Stimulated activated memory B cell treated with anti-CD40 and anti-IgM and Interleukin-4, amounts not matched to agents 10 μg/mL and 1 μg/mL and 100 μg/mL, for 72 hours (primary cell): ENCODE results near the gene MYH11.

ENCODE experiments used
- ATAC-seq: fragments of 150-1000 bp; cut with Tn5 transposase; 2 replicates; pipeline ENCODE4 v1.10.0; 2021
- H3K27ac Mint-ChIP-seq: one replicate; pipeline ENCODE4 v1.8.0; 2022; ENCODE audit warnings: mild to moderate bottlenecking, mixed read lengths
- H3K27me3 Mint-ChIP-seq: one replicate; pipeline ENCODE4 v1.8.0; 2022; ENCODE audit warnings: mixed read lengths
- H3K36me3 Mint-ChIP-seq: one replicate; pipeline ENCODE4 v1.8.0; 2022; ENCODE audit warnings: mixed read lengths
- H3K4me1 Mint-ChIP-seq: one replicate; pipeline ENCODE4 v1.8.0; 2022; ENCODE audit warnings: mixed read lengths
- H3K4me3 Mint-ChIP-seq: one replicate; pipeline ENCODE4 v1.8.0; 2022; ENCODE audit warnings: mild to moderate bottlenecking, moderate library complexity, mixed read lengths
- H3K9me3 Mint-ChIP-seq: one replicate; pipeline ENCODE4 v1.8.0; 2022; ENCODE audit warnings: mixed read lengths

Gene MYH11

GRCh38 chr16:15885560-15886001, 28.8 kb upstream of the MYH11 start:
- H3K27ac Mint-ChIP-seq = peak overlapping the region; percentile 52
- no peaks in the 10 kb centered on the region for H3K9me3 Mint-ChIP-seq
- H3K4me3 Mint-ChIP-seq = no peak overlapping the region
- ATAC-seq = no peak
- no peaks in the 10 kb centered on the region for H3K27me3 Mint-ChIP-seq
- H3K4me1 Mint-ChIP-seq = peaks cover 20% of the 10 kb centered on the region
- H3K36me3 Mint-ChIP-seq = peaks cover 20% of the 10 kb centered on the region

DNA sequence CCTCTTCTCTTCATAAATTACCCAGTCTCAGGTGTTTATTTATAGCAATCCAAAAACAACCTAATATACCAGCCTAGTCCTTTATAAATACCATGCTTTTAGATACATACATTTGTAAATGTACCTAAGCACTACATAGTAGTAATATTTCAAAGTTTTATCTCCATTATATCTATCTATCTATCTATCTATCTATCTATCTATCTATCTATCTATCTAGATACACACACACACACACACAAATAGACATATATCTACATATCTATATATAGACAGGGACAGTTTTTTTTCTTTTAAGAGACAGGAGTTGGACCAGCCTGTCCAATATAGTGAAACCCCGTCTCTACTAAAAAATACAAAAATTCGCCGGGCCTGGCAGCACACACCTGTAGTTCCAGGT, 25.7 kb upstream of the MYH11 start:
- no peak for ATAC-seq
- Mint-ChIP-seq H3K27ac (no peak overlapping the region), H3K36me3 (peaks cover 36% of the 10 kb centered on the region)

GRCh38 chr16:15881794-15882379, 25.1 kb upstream of the MYH11 start:
- Mint-ChIP-seq H3K4me3 (no peak overlapping the region), H3K27ac (no peak overlapping the region), H3K9me3 (no peaks in the 10 kb centered on the region), H3K27me3 (no peaks in the 10 kb centered on the region), H3K4me1 (peaks cover 17% of the 10 kb centered on the region), H3K36me3 (peaks cover 43% of the 10 kb centered on the region)
- no peak for ATAC-seq

More for the DNA sequence above, 25.7 kb upstream of the MYH11 start:
- peaks cover 24% of the 10 kb centered on the region for H3K4me1 Mint-ChIP-seq
- no peaks in the 10 kb centered on the region for H3K9me3 Mint-ChIP-seq
- no peaks in the 10 kb centered on the region for H3K27me3 Mint-ChIP-seq
- H3K4me3 Mint-ChIP-seq = no peak overlapping the region

GRCh38 chr16:15880434-15881308, 23.8 kb upstream of the MYH11 start:
- peaks cover 37% of the 10 kb centered on the region for H3K36me3 Mint-ChIP-seq
- peaks cover 9% of the 10 kb centered on the region for H3K4me1 Mint-ChIP-seq
- H3K4me3 Mint-ChIP-seq = no peak overlapping the region
- no peak for ATAC-seq
- no peak overlapping the region for H3K27ac Mint-ChIP-seq
- H3K27me3 Mint-ChIP-seq = no peaks in the 10 kb centered on the region
- H3K9me3 Mint-ChIP-seq = no peaks in the 10 kb centered on the region

DNA sequence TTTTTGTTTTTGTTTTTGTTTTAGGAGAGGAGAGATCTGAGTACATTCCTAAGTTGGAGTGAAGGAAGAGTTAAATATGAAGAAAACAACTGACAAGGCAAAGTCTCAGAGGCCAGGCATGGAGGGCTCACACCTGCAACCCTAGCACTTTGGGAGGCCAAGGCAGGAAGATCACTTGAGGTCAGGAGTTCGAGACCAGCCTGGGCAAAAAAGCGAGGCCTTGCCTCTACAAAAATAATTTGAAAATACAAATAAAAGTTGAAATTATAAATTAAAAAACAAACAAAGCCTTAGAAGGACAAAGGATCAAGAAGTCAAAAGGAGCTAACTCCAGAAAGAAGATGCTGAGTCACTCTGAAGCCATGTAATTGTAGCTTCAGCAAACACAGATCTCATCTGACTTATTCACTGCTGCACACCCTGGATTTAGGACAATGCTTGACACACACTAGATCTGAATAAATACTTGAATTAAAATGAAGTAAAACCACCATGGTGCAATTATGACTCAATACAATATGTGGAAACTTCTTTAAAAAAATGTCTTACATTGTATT, 22.5 kb upstream of the MYH11 start:
- Mint-ChIP-seq H3K27me3 (no peaks in the 10 kb centered on the region), H3K36me3 (peaks cover 37% of the 10 kb centered on the region), H3K4me3 (no peak overlapping the region), H3K9me3 (no peaks in the 10 kb centered on the region), H3K4me1 (peaks cover 10% of the 10 kb centered on the region), H3K27ac (peak overlapping the region; percentile 23)
- ATAC-seq = no peak

GRCh38 chr16:15876503-15876902, 19.7 kb upstream of the MYH11 start:
- Mint-ChIP-seq H3K27me3 (no peaks in the 10 kb centered on the region), H3K27ac (no peak overlapping the region), H3K36me3 (peaks cover 23% of the 10 kb centered on the region), H3K4me1 (peaks cover 10% of the 10 kb centered on the region), H3K9me3 (no peaks in the 10 kb centered on the region), H3K4me3 (no peak overlapping the region)
- ATAC-seq = no peak

DNA sequence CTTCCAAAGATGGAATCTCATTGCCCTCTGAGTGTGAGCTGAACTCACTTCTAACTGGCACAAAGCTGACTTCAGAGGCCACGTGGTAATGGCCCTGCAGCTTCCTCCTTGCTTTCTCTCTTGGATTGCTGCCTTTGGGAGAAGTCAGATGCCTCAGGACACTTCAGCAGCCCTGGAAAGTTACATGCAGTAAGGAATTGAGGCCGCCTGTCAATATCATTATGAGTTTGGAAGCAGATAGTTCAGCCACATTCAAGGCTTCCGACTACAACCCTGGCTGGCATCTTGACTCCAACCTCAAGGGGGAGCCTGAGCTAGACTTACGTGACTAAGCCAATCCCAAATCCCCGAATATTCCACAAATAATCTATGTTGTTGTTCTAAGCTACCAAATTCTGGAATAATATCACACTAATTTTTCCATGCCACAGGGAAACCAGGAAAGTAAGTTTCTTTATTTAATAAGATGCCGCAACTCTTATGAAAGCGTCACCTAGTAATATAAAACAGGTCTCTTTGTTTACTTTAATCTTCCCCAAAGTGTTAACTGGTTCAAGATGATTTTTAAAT, 18.0 kb upstream of the MYH11 start:
- no peak overlapping the region for H3K4me3 Mint-ChIP-seq
- peaks cover 34% of the 10 kb centered on the region for H3K36me3 Mint-ChIP-seq
- peaks cover 10% of the 10 kb centered on the region for H3K4me1 Mint-ChIP-seq
- no peaks in the 10 kb centered on the region for H3K27me3 Mint-ChIP-seq
- no peak for ATAC-seq
- no peak overlapping the region for H3K27ac Mint-ChIP-seq
- no peaks in the 10 kb centered on the region for H3K9me3 Mint-ChIP-seq

GRCh38 chr16:15873737-15874136, 16.9 kb upstream of the MYH11 start:
- no peak for ATAC-seq
- H3K4me1 Mint-ChIP-seq = peaks cover 5% of the 10 kb centered on the region
- H3K9me3 Mint-ChIP-seq = no peaks in the 10 kb centered on the region
- no peaks in the 10 kb centered on the region for H3K27me3 Mint-ChIP-seq
- H3K27ac Mint-ChIP-seq = no peak overlapping the region
- no peak overlapping the region for H3K4me3 Mint-ChIP-seq
- peaks cover 34% of the 10 kb centered on the region for H3K36me3 Mint-ChIP-seq

DNA sequence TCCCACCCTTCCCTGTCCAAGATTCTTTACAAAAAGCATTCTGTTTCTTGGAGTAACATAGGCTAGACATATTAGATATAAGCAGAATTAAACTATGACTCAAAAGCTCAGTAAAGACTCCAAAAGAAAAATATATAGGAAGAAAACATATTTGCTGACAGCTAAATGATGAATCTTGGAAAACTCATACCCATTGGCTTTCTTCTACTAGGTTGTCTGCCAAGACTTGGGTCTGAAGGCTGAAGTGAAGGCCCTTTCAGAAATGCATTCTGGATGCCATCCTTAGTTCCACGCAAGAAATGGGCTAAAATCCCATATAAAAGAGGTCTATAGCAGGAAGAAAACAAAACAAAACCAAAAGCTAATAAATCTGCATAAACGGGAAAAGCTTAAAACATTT, 16.5 kb upstream of the MYH11 start:
- no peak overlapping the region for H3K4me3 Mint-ChIP-seq
- H3K9me3 Mint-ChIP-seq = no peaks in the 10 kb centered on the region
- no peak overlapping the region for H3K27ac Mint-ChIP-seq
- ATAC-seq = no peak
- H3K36me3 Mint-ChIP-seq = peaks cover 31% of the 10 kb centered on the region
- no peaks in the 10 kb centered on the region for H3K27me3 Mint-ChIP-seq
- peaks cover 4% of the 10 kb centered on the region for H3K4me1 Mint-ChIP-seq

DNA sequence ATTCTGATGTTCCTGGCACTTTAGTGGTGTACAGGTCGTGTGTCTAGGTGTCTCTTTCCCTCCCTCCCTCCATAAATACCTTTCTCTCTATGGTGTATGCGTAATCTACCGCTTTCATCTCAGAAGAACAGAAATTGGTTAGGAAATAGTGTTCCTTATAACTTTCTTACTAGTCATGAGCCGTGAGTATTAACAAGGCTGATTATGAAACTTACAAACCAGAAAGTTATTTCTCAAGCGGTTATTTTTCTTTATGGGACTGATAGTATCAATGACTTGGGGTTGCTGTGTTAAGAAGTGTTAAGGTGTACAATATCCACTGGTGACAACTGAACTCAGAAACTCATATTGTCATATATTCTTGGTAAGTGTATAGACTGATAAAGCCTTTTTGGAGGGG, 13.2 kb upstream of the MYH11 start:
- no peak overlapping the region for H3K27ac Mint-ChIP-seq
- no peak overlapping the region for H3K4me3 Mint-ChIP-seq
- H3K27me3 Mint-ChIP-seq = no peaks in the 10 kb centered on the region
- H3K36me3 Mint-ChIP-seq = peaks cover 32% of the 10 kb centered on the region
- no peaks in the 10 kb centered on the region for H3K9me3 Mint-ChIP-seq
- H3K4me1 Mint-ChIP-seq = peaks cover 4% of the 10 kb centered on the region
- ATAC-seq = no peak

- H3K9me3 Mint-ChIP-seq = no peaks in the 10 kb centered on the region
- H3K27ac Mint-ChIP-seq = no peak overlapping the region
- no peaks in the 10 kb centered on the region for H3K4me1 Mint-ChIP-seq
- H3K36me3 Mint-ChIP-seq = peaks cover 33% of the 10 kb centered on the region
- H3K27me3 Mint-ChIP-seq = no peaks in the 10 kb centered on the region
- ATAC-seq = no peak
- H3K4me3 Mint-ChIP-seq = no peak overlapping the region
Measured at GRCh38 chr16:15866451-15866850, 9.6 kb upstream of the MYH11 start.

DNA sequence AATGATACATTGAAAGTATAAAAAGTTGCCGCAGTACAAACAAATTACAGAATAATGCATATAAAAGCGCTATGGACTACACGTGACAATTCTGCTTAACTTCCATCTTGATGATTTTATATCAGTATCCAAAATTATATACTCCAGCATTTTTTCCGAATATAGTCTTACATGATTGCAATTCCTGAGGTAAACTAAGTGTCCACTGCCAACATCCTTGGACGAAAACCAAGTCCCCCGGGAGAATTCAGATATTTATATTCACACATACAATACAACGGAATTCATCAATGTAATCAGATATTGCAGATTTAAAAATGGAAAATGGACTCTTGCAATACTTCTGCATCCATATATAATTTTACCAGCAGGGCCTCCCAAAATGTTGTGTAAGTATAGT, 8.9 kb upstream of the MYH11 start:
- Mint-ChIP-seq H3K27me3 (no peaks in the 10 kb centered on the region), H3K4me3 (no peak overlapping the region), H3K36me3 (peaks cover 30% of the 10 kb centered on the region), H3K9me3 (no peaks in the 10 kb centered on the region), H3K27ac (no peak overlapping the region), H3K4me1 (no peaks in the 10 kb centered on the region)
- no peak for ATAC-seq

DNA sequence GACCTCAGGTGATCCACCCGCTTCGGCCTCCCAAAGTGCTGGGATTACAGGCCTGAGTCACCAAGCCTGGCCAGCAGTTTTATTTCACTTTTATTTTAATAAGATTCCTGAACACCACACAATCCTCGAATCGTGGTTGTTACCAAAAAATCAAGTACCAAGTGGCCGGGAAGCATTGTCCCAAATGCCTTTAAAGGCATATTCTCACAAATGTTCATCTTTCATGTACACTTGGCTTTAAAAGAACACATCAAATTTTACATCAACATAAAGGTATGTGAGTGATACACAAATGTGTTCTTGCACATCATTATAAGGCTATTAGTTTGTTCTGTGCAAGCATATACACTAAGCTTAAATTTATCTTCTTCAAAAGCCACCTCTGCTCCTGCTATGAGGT, 8.1 kb upstream of the MYH11 start:
- Mint-ChIP-seq H3K4me3 (no peak overlapping the region), H3K4me1 (no peaks in the 10 kb centered on the region)

GRCh38 chr16:15861996-15862395, 5.2 kb upstream of the MYH11 start:
- no peak overlapping the region for H3K4me3 Mint-ChIP-seq
- H3K27ac Mint-ChIP-seq = no peak overlapping the region
- peaks cover 13% of the 10 kb centered on the region for H3K27me3 Mint-ChIP-seq
- no peak for ATAC-seq
- H3K4me1 Mint-ChIP-seq = peaks cover 8% of the 10 kb centered on the region
- peaks cover 16% of the 10 kb centered on the region for H3K36me3 Mint-ChIP-seq
- H3K9me3 Mint-ChIP-seq = no peaks in the 10 kb centered on the region

More for the DNA sequence above, 8.1 kb upstream of the MYH11 start:
- no peaks in the 10 kb centered on the region for H3K9me3 Mint-ChIP-seq
- H3K27me3 Mint-ChIP-seq = no peaks in the 10 kb centered on the region
- no peak overlapping the region for H3K27ac Mint-ChIP-seq
- ATAC-seq = no peak
- peaks cover 23% of the 10 kb centered on the region for H3K36me3 Mint-ChIP-seq

- ATAC-seq = no peak
- peaks cover 13% of the 10 kb centered on the region for H3K27me3 Mint-ChIP-seq
- no peaks in the 10 kb centered on the region for H3K36me3 Mint-ChIP-seq
- H3K4me1 Mint-ChIP-seq = peaks cover 28% of the 10 kb centered on the region
- H3K4me3 Mint-ChIP-seq = no peak overlapping the region
- no peak overlapping the region for H3K27ac Mint-ChIP-seq
- H3K9me3 Mint-ChIP-seq = no peaks in the 10 kb centered on the region
Measured at GRCh38 chr16:15858921-15859668, 2.3 kb upstream of the MYH11 start.
